ENCODE results near the gene SLC2A1. TPM values are rescaled to one million over a fixed set of nuclear protein-coding genes. Genes with fewer than 3 reads are reported as not detected.

Gene SLC2A1
- total RNA-seq, 2 donors from 2014 or later, result 83.9 to 159 TPM

- no peaks in the 10 kb centered on the region for H3K27me3 ChIP-seq (replicated peaks; ENCODE audit: insufficient read depth)
- intact Hi-C loops (cut with DNase I), result no loop called here
- H3K9me3 ChIP-seq, result no peaks in the 10 kb centered on the region
- no peak for TF ChIP-seq POLR2A (IDR thresholded peaks at IDR 0.05)
- no peak for TF ChIP-seq CTCF (IDR thresholded peaks at IDR 0.05)
- no peak for TF ChIP-seq POLR2AphosphoS5 (IDR thresholded peaks at IDR 0.05)
- no peaks in the 10 kb centered on the region for H3K36me3 ChIP-seq
- WGBS, result 89% methylated on average over 9 of the region's 9 CpGs
- DNase-seq (ENCODE audit: low spot score), result no peak
- no peak overlapping the region for H3K27ac ChIP-seq
- H3K4me1 ChIP-seq (replicated peaks), result no peaks in the 10 kb centered on the region
- H3K4me3 ChIP-seq, result no peak overlapping the region
These were observed 21.5 kb upstream of the SLC2A1 start for GRCh38 chr1:42979896-42980800.

GRCh38 chr1:42979036-42979430, 20.4 kb upstream of the SLC2A1 start:
- 89% methylated on average over 2 of the region's 2 CpGs for WGBS
- TF ChIP-seq POLR2AphosphoS5 (IDR thresholded peaks at IDR 0.05) (no peak), CTCF (IDR thresholded peaks at IDR 0.05) (no peak), POLR2A (IDR thresholded peaks at IDR 0.05) (no peak)
- intact Hi-C loops (cut with DNase I), result no loop called here
- H3K27ac ChIP-seq, result no peak overlapping the region
- no peaks in the 10 kb centered on the region for H3K27me3 ChIP-seq (replicated peaks; ENCODE audit: insufficient read depth)
- H3K4me3 ChIP-seq, result no peak overlapping the region
- no peak for DNase-seq (ENCODE audit: low spot score)
- H3K4me1 ChIP-seq (replicated peaks), result no peaks in the 10 kb centered on the region
- no peaks in the 10 kb centered on the region for H3K36me3 ChIP-seq
- H3K9me3 ChIP-seq, result no peaks in the 10 kb centered on the region

- H3K4me1 ChIP-seq (replicated peaks), result no peaks in the 10 kb centered on the region
- H3K9me3 ChIP-seq, result no peaks in the 10 kb centered on the region
- H3K4me3 ChIP-seq, result no peak overlapping the region
- no peak for DNase-seq (ENCODE audit: low spot score)
- 78% methylated on average over 14 of the region's 14 CpGs for WGBS
- intact Hi-C loops (cut with DNase I), result no loop called here
- no peaks in the 10 kb centered on the region for H3K27me3 ChIP-seq (replicated peaks; ENCODE audit: insufficient read depth)
- no peak overlapping the region for H3K27ac ChIP-seq
- H3K36me3 ChIP-seq, result no peaks in the 10 kb centered on the region
- TF ChIP-seq CTCF (IDR thresholded peaks at IDR 0.05), result no peak
- TF ChIP-seq POLR2A (IDR thresholded peaks at IDR 0.05), result no peak
- no peak for TF ChIP-seq POLR2AphosphoS5 (IDR thresholded peaks at IDR 0.05)
These were observed 19.8 kb upstream of the SLC2A1 start for GRCh38 chr1:42978317-42979035.

- no peaks in the 10 kb centered on the region for H3K27me3 ChIP-seq (replicated peaks; ENCODE audit: insufficient read depth)
- TF ChIP-seq CTCF (IDR thresholded peaks at IDR 0.05), result no peak
- no peak for TF ChIP-seq POLR2AphosphoS5 (IDR thresholded peaks at IDR 0.05)
- TF ChIP-seq POLR2A (IDR thresholded peaks at IDR 0.05), result no peak
- H3K27ac ChIP-seq, result no peak overlapping the region
- intact Hi-C loops (cut with DNase I), result no loop called here
- no peak for DNase-seq (ENCODE audit: low spot score)
- H3K4me3 ChIP-seq, result no peak overlapping the region
- H3K4me1 ChIP-seq (replicated peaks), result no peaks in the 10 kb centered on the region
- no peaks in the 10 kb centered on the region for H3K9me3 ChIP-seq
- H3K36me3 ChIP-seq, result no peaks in the 10 kb centered on the region
- 86% methylated on average over 1 of the region's 1 CpG for WGBS
These were observed 19.0 kb upstream of the SLC2A1 start for GRCh38 chr1:42977653-42978052.
